ENCODE data around the gene ATF5. TPM values are rescaled to one million over a fixed set of nuclear protein-coding genes. Genes with fewer than 3 reads are reported as not detected.

The ATF5 gene
- total and polyA plus RNA-seq, 2 of the 13 experiments (the other 11 are each of a cell fraction or from before 2014, with no cell fraction given): 5.2 to 10.3 TPM

- TF ChIP-seq RAD21 (CRISPR knock-in tag; IDR thresholded peaks at IDR 0.05) (peak; percentile 24; the same call in 1 of the 2 replicates), TEAD3 (CRISPR knock-in tag; optimal IDR thresholded peaks at IDR 0.05; ENCODE audit: borderline replicate concordance) (peak; percentile 62), ZNF101 (CRISPR knock-in tag; IDR thresholded peaks at IDR 0.05; ENCODE audit: borderline replicate concordance, low read depth) (no peak), NR2C2 (CRISPR knock-in tag; IDR thresholded peaks at IDR 0.05; ENCODE audit: borderline replicate concordance) (0 out of 2 replicates have a peak, but pooled peaks have one; percentile 31), ZNF432 (CRISPR knock-in tag; IDR thresholded peaks at IDR 0.05; ENCODE audit: borderline replicate concordance) (no peak), MZF1 (CRISPR knock-in tag; IDR thresholded peaks at IDR 0.05; ENCODE audit: borderline replicate concordance) (no peak), TFAP4 (IDR thresholded peaks at IDR 0.05; ENCODE audit: borderline replicate concordance, low read depth) (no peak), ZNF605 (CRISPR knock-in tag; IDR thresholded peaks at IDR 0.05) (peak; percentile 66; the same call in 1 of the 2 replicates), HMGXB3 (CRISPR knock-in tag; IDR thresholded peaks at IDR 0.05; ENCODE audit: borderline replicate concordance) (0 out of 2 replicates have a peak, but pooled peaks have one; percentile 31), ZNF550 (CRISPR knock-in tag; IDR thresholded peaks at IDR 0.05; ENCODE audit: borderline replicate concordance) (no peak), NR2F2 (IDR thresholded peaks at IDR 0.05; ENCODE audit: borderline replicate concordance, low read depth) (no peak), ZNF333 (CRISPR knock-in tag; IDR thresholded peaks at IDR 0.05; ENCODE audit: borderline replicate concordance) (no peak), ZNF891 (CRISPR knock-in tag; IDR thresholded peaks at IDR 0.05) (no peak), IKZF1 (IDR thresholded peaks at IDR 0.05) (no peak), ZNF17 (CRISPR knock-in tag; IDR thresholded peaks at IDR 0.05) (0 out of 2 replicates have a peak, but pooled peaks have one; percentile 84), PRDM15 (CRISPR knock-in tag; IDR thresholded peaks at IDR 0.05) (peak; percentile 8; the same call in 1 of the 2 replicates), RNF219 (CRISPR knock-in tag; IDR thresholded peaks at IDR 0.05) (0 out of 2 replicates have a peak, but pooled peaks have one; percentile 35)
These were observed 842 bp downstream of the ATF5 start (continued) for GRCh38 chr19:49929611-49930482.
